SK-N-SH (cell line): Measurements from ENCODE around the gene PFDN5. TPM values are rescaled to one million over a fixed set of nuclear protein-coding genes. Genes with fewer than 3 reads are reported as not detected.

Experiments used
- CTCF ChIA-PET: fragments of 300-600, 350-600 bp; formaldehyde crosslinking; extraction: SDS; loops from one replicate; lab custom pipeline; 2021; lab: Yijun Ruan, JAX
- POLR2A ChIA-PET: fragments of 350-600 bp; sonication (Branson Sonifier 250); formaldehyde crosslinking; extraction: SDS; loops from one replicate; lab custom pipeline; 2020; ENCODE audit warnings: antibody characterized with exemption, inconsistent platforms; lab: Yijun Ruan, JAX
- DNase-seq: peaks from one replicate; pipeline ENCODE4 v3.0.0; 2012
- H2AFZ ChIP-seq: fragments of 200-600 bp; sonication (generic); 2 replicates; pipeline ENCODE4 v1.8.1; 2016; ENCODE audit warnings: antibody characterized with exemption, mild to moderate bottlenecking, low read depth
- H3F3A ChIP-seq: fragments of 200-600 bp; sonication (generic); replicated peaks from 2 replicates; pipeline ENCODE3; 2016; ENCODE audit warnings: antibody characterized with exemption, mild to moderate bottlenecking; ENCODE audit not compliant: insufficient read depth
- H3K27ac ChIP-seq, 2 experiments: fragments of 200-500 bp in 1 of 2; fragments of 200-600 bp in 1 of 2; sonication (Bioruptor generic) in 1 of 2; sonication (generic), shearing (Covaris generic) in 1 of 2; 2 replicates each; pipeline versions ENCODE4 v1.5.1 to v1.6.1; 2014 to 2016; ENCODE audit warnings: low read depth in 2 of 2, inconsistent platforms in 1 of 2, low read length in 1 of 2, mild to moderate bottlenecking in 1 of 2, mixed read lengths in 1 of 2
- H3K27me3 ChIP-seq: fragments of 200-600 bp; sonication (generic), shearing (Covaris generic); 2 replicates; pipeline ENCODE4 v1.6.1; 2016; ENCODE audit warnings: mixed run types; ENCODE audit not compliant: insufficient read depth
- H3K36me3 ChIP-seq, 2 experiments: fragments of 200-500 bp in 1 of 2; fragments of 200-600 bp in 1 of 2; sonication (Bioruptor generic) in 1 of 2; sonication (generic) in 1 of 2; replicated peaks in 1 of 2; 2 replicates each; pipeline versions ENCODE3 to v1.5.1; 2014 to 2016; ENCODE audit warnings: low read length in 1 of 2, mild to moderate bottlenecking in 1 of 2; ENCODE audit not compliant: insufficient read depth in 2 of 2, control insufficient read depth in 1 of 2
- H3K4me1 ChIP-seq, 2 experiments: fragments of 200-500 bp in 1 of 2; fragments of 200-600 bp in 1 of 2; sonication (Bioruptor generic) in 1 of 2; sonication (generic), shearing (Covaris generic) in 1 of 2; 2 replicates each; pipeline versions ENCODE4 v1.5.1 to v1.6.1; 2014 to 2016; ENCODE audit warnings: low read depth in 1 of 2, low read length in 1 of 2, mixed run types in 1 of 2; ENCODE audit not compliant: insufficient read depth in 2 of 2, control insufficient read depth in 1 of 2
- H3K4me2 ChIP-seq: fragments of 200-600 bp; sonication (generic), shearing (Covaris generic); 2 replicates; pipeline ENCODE4 v1.6.1; 2017; ENCODE audit warnings: mixed run types
- H3K4me3 ChIP-seq, 2 experiments: fragments of 200-500 bp in 1 of 2; fragments of 200-600 bp in 1 of 2; sonication (Bioruptor generic) in 1 of 2; sonication (generic), shearing (Covaris generic) in 1 of 2; 2 replicates each; pipeline versions ENCODE4 v1.5.1 to v1.8.1; 2014 to 2016; ENCODE audit warnings: low read depth in 2 of 2, inconsistent platforms in 1 of 2, low read length in 1 of 2, mild to moderate bottlenecking in 1 of 2, mixed read lengths in 1 of 2, moderate library complexity in 1 of 2
- H3K79me2 ChIP-seq: fragments of 200-600 bp; sonication (generic); 2 replicates; pipeline ENCODE4 v1.8.1; 2017; ENCODE audit warnings: mild to moderate bottlenecking; ENCODE audit not compliant: insufficient read depth
- H3K9ac ChIP-seq: fragments of 200-600 bp; sonication (generic); 2 replicates; pipeline ENCODE4 v1.6.1; 2017; ENCODE audit warnings: mixed run types
- H3K9me2 ChIP-seq: fragments of 200-600 bp; sonication (generic); 2 replicates; pipeline ENCODE4 v1.6.1; 2017; ENCODE audit warnings: mixed run types
- H3K9me3 ChIP-seq: fragments of 200-600 bp; sonication (generic); 2 replicates; pipeline ENCODE4 v1.6.1; 2017; ENCODE audit warnings: mixed run types, mild to moderate bottlenecking, moderate library complexity
- H4K20me1 ChIP-seq: fragments of 200-600 bp; sonication (generic); 2 replicates; pipeline ENCODE4 v1.6.1; 2017; ENCODE audit warnings: mild to moderate bottlenecking, mixed run types; ENCODE audit not compliant: insufficient read depth
- CHD2 ChIP-seq: fragments of 150-350 bp; IDR thresholded peaks from 2 replicates; pipeline ENCODE4 v1.6.1; 2018; ENCODE audit warnings: low read length; ENCODE audit not compliant: partially characterized antibody
- ELF1 ChIP-seq: IDR thresholded peaks from 2 replicates; pipeline ENCODE4 v1.4.0; 2012
- EP300 ChIP-seq, 2 experiments: IDR thresholded peaks; 2 replicates each; pipeline versions ENCODE4 v1.4.0 to v1.6.1; 2012; ENCODE audit warnings: borderline replicate concordance in 1 of 2, low read depth in 1 of 2, low read length in 1 of 2
- EZH2phosphoT487 ChIP-seq: fragments of 200-600 bp; sonication (generic); IDR thresholded peaks from 2 replicates; pipeline ENCODE4 v1.6.1; 2017; ENCODE audit warnings: low read depth, mixed run types, mild to moderate bottlenecking, antibody characterized with exemption, moderate library complexity, borderline replicate concordance
- FOXJ3 ChIP-seq: sonication (generic); formaldehyde crosslinking; IDR thresholded peaks from 2 replicates; pipeline ENCODE4 v1.5.1; 2020; ENCODE audit warnings: mild to moderate bottlenecking, missing genetic modification reagents
- FOXM1 ChIP-seq: IDR thresholded peaks from 2 replicates; pipeline ENCODE4 v1.4.0; 2012; ENCODE audit warnings: low read depth, mild to moderate bottlenecking
- GATA2 ChIP-seq: sonication (generic); formaldehyde crosslinking; IDR thresholded peaks from 2 replicates; pipeline ENCODE4 v1.5.0; 2020; ENCODE audit warnings: mild to moderate bottlenecking, missing genetic modification reagents
- IRF3 ChIP-seq: fragments of 150-350 bp; IDR thresholded peaks from 2 replicates; pipeline ENCODE4 v1.6.1; 2016; ENCODE audit warnings: mild to moderate bottlenecking, low read depth, low read length
- JUND ChIP-seq: IDR thresholded peaks from 2 replicates; pipeline ENCODE4 v1.4.0; 2012
- MAX ChIP-seq: IDR thresholded peaks from 2 replicates; pipeline ENCODE4 v1.4.0; 2012; ENCODE audit warnings: low read depth
- NFIC ChIP-seq: IDR thresholded peaks from 2 replicates; pipeline ENCODE4 v1.4.0; 2012; ENCODE audit warnings: borderline replicate concordance
- RAD21 ChIP-seq: IDR thresholded peaks from 2 replicates; pipeline ENCODE4 v1.6.1; 2012; ENCODE audit warnings: mild to moderate bottlenecking, low read length
- RCOR1 ChIP-seq: fragments of 150-350 bp; IDR thresholded peaks from 2 replicates; pipeline ENCODE4 v1.6.1; 2017; ENCODE audit warnings: antibody characterized with exemption, low read length
- REST ChIP-seq: IDR thresholded peaks from 2 replicates; pipeline ENCODE4 v1.6.1; 2012; ENCODE audit warnings: mild to moderate bottlenecking, low read depth, low read length, moderate library complexity
- RFX5 ChIP-seq: IDR thresholded peaks from 2 replicates; pipeline ENCODE4 v1.6.1; 2012; ENCODE audit warnings: mild to moderate bottlenecking, improper control_type of control experiment, low read length
- RXRA ChIP-seq: IDR thresholded peaks from 2 replicates; pipeline ENCODE4 v1.4.0; 2012; ENCODE audit warnings: low read depth, mild to moderate bottlenecking, borderline replicate concordance
- SIN3A ChIP-seq: IDR thresholded peaks from 2 replicates; pipeline ENCODE4 v1.6.1; 2012; ENCODE audit warnings: low read depth, mild to moderate bottlenecking, low read length, moderate library complexity, borderline replicate concordance
- SMC3 ChIP-seq: IDR thresholded peaks from 2 replicates; pipeline ENCODE4 v1.6.1; 2012; ENCODE audit warnings: low read depth, low read length, improper control_type of control experiment
- TCF12 ChIP-seq: IDR thresholded peaks from 2 replicates; pipeline ENCODE4 v1.4.0; 2012
- TEAD4 ChIP-seq: IDR thresholded peaks from 2 replicates; pipeline ENCODE4 v1.4.0; 2012; ENCODE audit warnings: mild to moderate bottlenecking, borderline replicate concordance; ENCODE audit not compliant: insufficient read depth
- USF1 ChIP-seq: IDR thresholded peaks from 2 replicates; pipeline ENCODE4 v1.4.0; 2012; ENCODE audit warnings: low read depth, borderline replicate concordance
- USF2 ChIP-seq: fragments of 150-350 bp; IDR thresholded peaks from 2 replicates; pipeline ENCODE4 v1.6.1; 2017; ENCODE audit warnings: antibody characterized with exemption, low read length, low read depth, borderline replicate concordance
- YY1 ChIP-seq: IDR thresholded peaks from 2 replicates; pipeline ENCODE4 v1.4.0; 2012; ENCODE audit warnings: low read depth, mild to moderate bottlenecking
- WGBS: methylation state at CpG from one replicate; pipeline ENCODE4 v1.1.6; 2017; ENCODE audit warnings: low lambda C conversion rate; 5-methylcytosine and 5-hydroxymethylcytosine counted together
- polyA plus RNA-seq, 3 experiments: library from polyadenylated mRNA; depleted of rRNA; stranded (reverse); fragments of >200 nt; gene quantifications; 2 replicates each; pipeline ENCODE4 v1.2.3, GENCODE V29; 2012

The PFDN5 gene
- polyA plus RNA-seq, 1 of the 3 experiments (the other 2 are of a cell fraction) = 1,198 TPM

GRCh38 chr12:53299101-53299453 lies 3.7 kb downstream of the PFDN5 start (continued):
- TF ChIP-seq USF2 (no peak), MAX (no peak), RCOR1 (no peak), ELF1 (no peak)
- TF ChIP-seq, all 33 proteins: peak for 0

GRCh38 chr12:53299454-53300180 lies 4.3 kb downstream of the PFDN5 start, which contains the start of gene MYG1:
MYG1 (plus strand) TSS chr12:53299695; CDS start chr12:53299738, 43 bp downstream.
- CTCF ChIA-PET = interaction anchor here (0.7 to 19.2 kb wide), 11 partner anchors 10 to 193 kb away, joined by 3 to 363 read pairs (median 5); partner anchors contain the start of gene AAAS
- Histone ChIP-seq H4K20me1 (no peaks in the 10 kb centered on the region), H3K36me3 (peaks cover 20 to 32% of the 10 kb centered on the region in 2 experiments), H2AFZ (peak within 1 kb of the TSS; percentile 56; the same call in 1 of the 2 replicates), H3F3A (peaks cover 25% of the 10 kb centered on the region), H3K4me3 (peak within 1 kb of the TSS; percentile 77), H3K79me2 (peaks cover 79% of the 10 kb centered on the region), H3K4me1 (peaks cover 11 to 26% of the 10 kb centered on the region in 2 experiments), H3K27ac (peak within 1 kb of the TSS; percentile 85 to 88), H3K9me2 (no peaks in the 10 kb centered on the region), H3K9ac (peak within 1 kb of the TSS; percentile 77), H3K9me3 (no peaks in the 10 kb centered on the region), H3K27me3 (no peaks in the 10 kb centered on the region), H3K4me2 (peak within 1 kb of the TSS; percentile 80)
- WGBS = 2% methylated on average over 25 of the region's 51 CpGs
- peak; percentile 90 for DNase-seq
- POLR2A ChIA-PET = interaction anchor here (0.7 to 2.8 kb wide), 7 partner anchors 9 to 194 kb away, joined by 3 to 19 read pairs (median 3); partner anchors contain the start of genes AAAS, CSAD and ZNF740
- TF ChIP-seq TEAD4 = no peak
- TF ChIP-seq USF1 = no peak
- TF ChIP-seq USF2 = no peak
- no peak; the same call in 1 of the 2 replicates for TF ChIP-seq JUND
- no peak for TF ChIP-seq RAD21
- TF ChIP-seq REST = peak; percentile 58; the same call in 1 of the 2 replicates
- TF ChIP-seq RFX5 = peak; percentile 23; the same call in 1 of the 2 replicates
- TF ChIP-seq CHD2 = peak; percentile 74
- no peak for TF ChIP-seq RCOR1
- TF ChIP-seq SIN3A = peak; percentile 60
- no peak for TF ChIP-seq GATA2 (CRISPR knock-in tag)
- TF ChIP-seq EP300 (IDR thresholded peaks at IDR 0.05; ENCODE audit: borderline replicate concordance in 1 of 2, low read depth in 1 of 2, low read length in 1 of 2) = no peak
- no peak for TF ChIP-seq SMC3
- peak; percentile 5; the same call in 1 of the 2 replicates for TF ChIP-seq NFIC
- no peak for TF ChIP-seq FOXM1
- TF ChIP-seq IRF3 = no peak
- TF ChIP-seq TCF12 = no peak
- 0 out of 2 replicates have a peak, but pooled peaks have one; percentile 78 for TF ChIP-seq YY1
- no peak for TF ChIP-seq RXRA
- no peak for TF ChIP-seq EZH2phosphoT487
- TF ChIP-seq FOXJ3 (CRISPR knock-in tag) = no peak
